WTC11 (cell line): ENCODE results near the gene OAT. TPM values are rescaled to one million over a fixed set of nuclear protein-coding genes. Genes with fewer than 3 reads are reported as not detected.

Source experiments
- ATAC-seq: fragments of 200-7000 bp; cut with Tn5 transposase; 2 replicates; pipeline ENCODE4 v1.10.0; 2021; ENCODE audit warnings: mild to moderate bottlenecking, moderate library complexity
- CTCF ChIA-PET: fragments of 300-600 bp; sonication (Branson Sonifier 250); formaldehyde crosslinking; loops from one replicate; lab custom pipeline; 2021; ENCODE audit warnings: antibody characterized with exemption; lab: Charles Lee
- POLR2A ChIA-PET: fragments of 350-600 bp; sonication (Branson Sonifier 250); formaldehyde crosslinking; loops from one replicate; lab custom pipeline; 2021; ENCODE audit warnings: antibody characterized with exemption; lab: Charles Lee
- DNase-seq: peaks from one replicate; pipeline ENCODE4 v3.0.0; 2021; ENCODE audit warnings: low spot score
- H3K27ac Mint-ChIP-seq: 2 replicates; pipeline ENCODE4 v1.8.0; 2021; ENCODE audit warnings: mixed read lengths
- H3K27me3 Mint-ChIP-seq: 2 replicates; pipeline ENCODE4 v1.8.0; 2021; ENCODE audit warnings: low read depth, mild to moderate bottlenecking, moderate library complexity, mixed read lengths
- H3K36me3 Mint-ChIP-seq: 2 replicates; pipeline ENCODE4 v1.8.0; 2021; ENCODE audit warnings: mixed read lengths
- H3K4me1 Mint-ChIP-seq: 2 replicates; pipeline ENCODE4 v1.8.0; 2022; ENCODE audit warnings: mixed read lengths
- H3K4me3 Mint-ChIP-seq: 2 replicates; pipeline ENCODE4 v1.8.0; 2021; ENCODE audit warnings: mild to moderate bottlenecking, moderate library complexity, mixed read lengths
- H3K9me3 Mint-ChIP-seq: 2 replicates; pipeline ENCODE4 v1.8.0; 2021; ENCODE audit warnings: mixed read lengths
- ATF3 ChIP-seq: sonication (generic); formaldehyde crosslinking; conservative IDR thresholded peaks from 2 replicates; pipeline ENCODE4 v1.8.1; 2022; ENCODE audit warnings: mild to moderate bottlenecking, missing genetic modification reagents
- CREM ChIP-seq: sonication (generic); formaldehyde crosslinking; IDR thresholded peaks from 2 replicates; pipeline ENCODE4 v1.8.1; 2022; ENCODE audit warnings: mild to moderate bottlenecking, missing genetic modification reagents, moderate library complexity
- CTCF ChIP-seq: fragments of 200-600 bp; IDR thresholded peaks from 2 replicates; pipeline ENCODE4 v1.8.0; 2022; ENCODE audit warnings: antibody characterized with exemption
- ELF4 ChIP-seq: sonication (generic); formaldehyde crosslinking; IDR thresholded peaks from 2 replicates; pipeline ENCODE4 v1.8.1; 2022; ENCODE audit warnings: low read depth, mild to moderate bottlenecking, moderate library complexity, missing genetic modification reagents
- NR1H2 ChIP-seq: sonication (generic); formaldehyde crosslinking; IDR thresholded peaks from 2 replicates; pipeline ENCODE4 v1.9.0; 2021; ENCODE audit warnings: mild to moderate bottlenecking, moderate library complexity, missing genetic modification reagents
- RELA ChIP-seq: sonication (generic); formaldehyde crosslinking; IDR thresholded peaks from 2 replicates; pipeline ENCODE4 v1.8.1; 2022; ENCODE audit warnings: missing genetic modification reagents, mild to moderate bottlenecking, borderline replicate concordance
- RORB ChIP-seq: fragments of 250-450 bp; sonication (Bioruptor Pico); IDR thresholded peaks from 2 replicates; pipeline ENCODE4 v1.9.0; 2021; ENCODE audit warnings: mild to moderate bottlenecking
- SMAD3 ChIP-seq: sonication (generic); formaldehyde crosslinking; IDR thresholded peaks from 2 replicates; pipeline ENCODE4 v1.8.0; 2022; ENCODE audit warnings: missing genetic modification reagents, mild to moderate bottlenecking, borderline replicate concordance
- TEAD4 ChIP-seq: sonication (generic); formaldehyde crosslinking; IDR thresholded peaks from 2 replicates; pipeline ENCODE4 v1.8.0; 2022; ENCODE audit warnings: mild to moderate bottlenecking, missing genetic modification reagents
- USF2 ChIP-seq: sonication (generic); formaldehyde crosslinking; IDR thresholded peaks from 2 replicates; pipeline ENCODE4 v1.8.1; 2023; ENCODE audit warnings: mild to moderate bottlenecking, missing genetic modification reagents, moderate library complexity
- ZNF232 ChIP-seq: sonication (generic); formaldehyde crosslinking; IDR thresholded peaks from 2 replicates; pipeline ENCODE4 v1.8.0; 2022; ENCODE audit warnings: mild to moderate bottlenecking, missing genetic modification reagents
- ZNF263 ChIP-seq: sonication (generic); formaldehyde crosslinking; IDR thresholded peaks from 2 replicates; pipeline ENCODE4 v1.8.1; 2022; ENCODE audit warnings: low read depth, mild to moderate bottlenecking, moderate library complexity, missing genetic modification reagents
- ZNF532 ChIP-seq: fragments of 250-450 bp; sonication (Bioruptor Pico); IDR thresholded peaks from 2 replicates; pipeline ENCODE4 v1.9.0; 2021; ENCODE audit warnings: mild to moderate bottlenecking, borderline replicate concordance
- total RNA-seq: library from RNA; stranded (reverse); gene quantifications from 3 replicates; pipeline ENCODE4 v1.2.3, GENCODE V29; 2021
- TF ChIP-seq, protein P1 (sequence below): sonication (generic); formaldehyde crosslinking; IDR thresholded peaks from 2 replicates; pipeline ENCODE4 v1.8.0; 2022; ENCODE audit warnings: missing genetic modification reagents

Gene OAT
- total RNA-seq, 1 experiment from 2014 or later: 117 TPM

GRCh38 chr10:124392626-124393342 lies 25.9 kb downstream of the OAT start:
- peaks cover 6% of the 10 kb centered on the region for H3K27me3 Mint-ChIP-seq
- H3K4me1 Mint-ChIP-seq: peaks cover 28% of the 10 kb centered on the region
- no peak overlapping the region for H3K27ac Mint-ChIP-seq
- no peak overlapping the region for H3K4me3 Mint-ChIP-seq
- no peaks in the 10 kb centered on the region for H3K9me3 Mint-ChIP-seq
- DNase-seq (no peak), ATAC-seq (no peak)
- H3K36me3 Mint-ChIP-seq: peaks cover 10% of the 10 kb centered on the region
- POLR2A ChIA-PET: no interaction called here
- CTCF ChIA-PET: interaction anchor here (0.8 to 2.4 kb wide), 6 partner anchors 11 to 398 kb away, joined by 3 to 17 read pairs (median 6); partner anchors contain the start of gene LHPP
- no peak for TF ChIP-seq RELA (CRISPR knock-in tag)

- Mint-ChIP-seq H3K4me3 (no peak overlapping the region), H3K27me3 (peaks cover 10% of the 10 kb centered on the region), H3K36me3 (no peaks in the 10 kb centered on the region), H3K9me3 (no peaks in the 10 kb centered on the region), H3K4me1 (peaks cover 28% of the 10 kb centered on the region), H3K27ac (no peak overlapping the region)
- ATAC-seq (no peak), DNase-seq (no peak)
- ChIA-PET CTCF (interaction anchor here (0.6 to 4.9 kb wide), 8 partner anchors 14 to 808 kb away, joined by 3 to 128 read pairs (median 8); no protein-coding TSS in a partner anchor), POLR2A (interaction anchor here (1.2 kb wide), 1 partner anchor 13 kb away, joined by 3 read pairs; no protein-coding TSS in a partner anchor)
- TF ChIP-seq CREM (CRISPR knock-in tag): no peak
Observed at GRCh38 chr10:124390471-124391187, 28.1 kb downstream of the OAT start.

DNA sequence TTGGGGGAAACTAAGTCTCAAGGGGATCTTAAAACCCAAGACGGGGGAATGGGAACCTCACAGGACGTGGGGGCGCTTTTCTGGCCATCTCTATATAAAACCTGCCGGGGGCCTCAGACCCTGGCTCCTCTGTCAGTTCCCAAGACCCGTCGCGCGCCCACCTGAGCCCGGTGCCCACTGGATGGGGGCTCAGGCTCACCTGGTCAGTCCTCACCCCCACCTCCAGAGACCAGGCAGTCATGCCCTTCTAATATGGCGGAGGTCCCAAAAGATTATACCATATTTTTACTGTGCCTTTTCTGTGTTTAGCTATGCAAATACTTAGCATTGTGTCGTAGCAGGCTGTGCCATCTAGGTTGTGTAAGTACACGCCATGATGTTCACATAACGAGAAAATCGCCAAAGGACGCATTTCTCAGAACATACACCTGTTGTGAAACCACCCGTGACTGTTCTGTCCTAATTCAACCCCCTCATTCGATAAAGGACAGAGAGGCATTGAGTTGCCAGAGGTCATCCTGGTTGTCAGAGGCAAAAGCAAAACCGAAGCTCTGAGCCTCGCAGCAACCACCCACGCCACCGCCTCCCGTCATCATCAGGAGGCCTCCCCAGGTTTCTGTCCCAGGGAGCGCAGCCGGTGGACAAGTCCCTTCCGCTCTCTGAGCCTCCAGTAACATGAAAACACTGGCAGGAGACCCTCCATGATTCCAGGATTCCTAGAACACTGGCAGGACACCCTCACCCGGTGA lies 28.9 kb downstream of the OAT start:
- H3K4me1 Mint-ChIP-seq: peaks cover 21% of the 10 kb centered on the region
- no peaks in the 10 kb centered on the region for H3K9me3 Mint-ChIP-seq
- no peak overlapping the region for H3K27ac Mint-ChIP-seq
- H3K36me3 Mint-ChIP-seq: no peaks in the 10 kb centered on the region
- peak overlapping the region; percentile 53 for H3K4me3 Mint-ChIP-seq
- DNase-seq (no peak), ATAC-seq (no peak)
- ChIA-PET CTCF (interaction anchor here (0.6 to 4.9 kb wide), 26 partner anchors 13 to 601 kb away, joined by 3 to 128 read pairs (median 6); partner anchors contain the start of genes CPXM2, NKX1-2 and OAT), POLR2A (interaction anchor here (1.2 kb wide), 1 partner anchor 14 kb away, joined by 3 read pairs; no protein-coding TSS in a partner anchor)
- H3K27me3 Mint-ChIP-seq: peaks cover 10% of the 10 kb centered on the region
- TF ChIP-seq TEAD4 (CRISPR knock-in tag) (no peak), ZNF532 (CRISPR knock-in tag) (no peak), ZNF232 (CRISPR knock-in tag) (no peak), ATF3 (CRISPR knock-in tag) (no peak), SMAD3 (no peak), ZNF263 (CRISPR knock-in tag) (no peak), CTCF (no peak), RORB (CRISPR knock-in tag) (no peak), NR1H2 (CRISPR knock-in tag) (no peak), ELF4 (no peak), USF2 (no peak)
- TF ChIP-seq, protein P1, sequence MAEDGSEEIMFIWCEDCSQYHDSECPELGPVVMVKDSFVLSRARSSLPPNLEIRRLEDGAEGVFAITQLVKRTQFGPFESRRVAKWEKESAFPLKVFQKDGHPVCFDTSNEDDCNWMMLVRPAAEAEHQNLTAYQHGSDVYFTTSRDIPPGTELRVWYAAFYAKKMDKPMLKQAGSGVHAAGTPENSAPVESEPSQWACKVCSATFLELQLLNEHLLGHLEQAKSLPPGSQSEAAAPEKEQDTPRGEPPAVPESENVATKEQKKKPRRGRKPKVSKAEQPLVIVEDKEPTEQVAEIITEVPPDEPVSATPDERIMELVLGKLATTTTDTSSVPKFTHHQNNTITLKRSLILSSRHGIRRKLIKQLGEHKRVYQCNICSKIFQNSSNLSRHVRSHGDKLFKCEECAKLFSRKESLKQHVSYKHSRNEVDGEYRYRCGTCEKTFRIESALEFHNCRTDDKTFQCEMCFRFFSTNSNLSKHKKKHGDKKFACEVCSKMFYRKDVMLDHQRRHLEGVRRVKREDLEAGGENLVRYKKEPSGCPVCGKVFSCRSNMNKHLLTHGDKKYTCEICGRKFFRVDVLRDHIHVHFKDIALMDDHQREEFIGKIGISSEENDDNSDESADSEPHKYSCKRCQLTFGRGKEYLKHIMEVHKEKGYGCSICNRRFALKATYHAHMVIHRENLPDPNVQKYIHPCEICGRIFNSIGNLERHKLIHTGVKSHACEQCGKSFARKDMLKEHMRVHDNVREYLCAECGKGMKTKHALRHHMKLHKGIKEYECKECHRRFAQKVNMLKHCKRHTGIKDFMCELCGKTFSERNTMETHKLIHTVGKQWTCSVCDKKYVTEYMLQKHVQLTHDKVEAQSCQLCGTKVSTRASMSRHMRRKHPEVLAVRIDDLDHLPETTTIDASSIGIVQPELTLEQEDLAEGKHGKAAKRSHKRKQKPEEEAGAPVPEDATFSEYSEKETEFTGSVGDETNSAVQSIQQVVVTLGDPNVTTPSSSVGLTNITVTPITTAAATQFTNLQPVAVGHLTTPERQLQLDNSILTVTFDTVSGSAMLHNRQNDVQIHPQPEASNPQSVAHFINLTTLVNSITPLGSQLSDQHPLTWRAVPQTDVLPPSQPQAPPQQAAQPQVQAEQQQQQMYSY: no peak
